Thyroid gland (tissue), 4 donors: ENCODE measurements around the gene PCNX1.

ENCODE experiments used
- CTCF ChIP-seq, 6 experiments: fragments of 200-600 bp in 3 of 6; fragments of 450-650 bp in 3 of 6; sonication (generic) in 3 of 6; IDR thresholded peaks; one replicate each; pipeline ENCODE4 v1.5.1; 2016 to 2019; ENCODE audit warnings: antibody characterized with exemption in 6 of 6, mild to moderate bottlenecking in 2 of 6, inconsistent platforms in 1 of 6, moderate library complexity in 1 of 6
- POLR2A ChIP-seq, 2 donors: fragments of 450-650 bp; IDR thresholded peaks; one replicate each; pipeline ENCODE4 v1.6.1; 2017; ENCODE audit warnings: antibody characterized with exemption in 2 of 2, mild to moderate bottlenecking in 2 of 2, moderate library complexity in 1 of 2

DNA sequence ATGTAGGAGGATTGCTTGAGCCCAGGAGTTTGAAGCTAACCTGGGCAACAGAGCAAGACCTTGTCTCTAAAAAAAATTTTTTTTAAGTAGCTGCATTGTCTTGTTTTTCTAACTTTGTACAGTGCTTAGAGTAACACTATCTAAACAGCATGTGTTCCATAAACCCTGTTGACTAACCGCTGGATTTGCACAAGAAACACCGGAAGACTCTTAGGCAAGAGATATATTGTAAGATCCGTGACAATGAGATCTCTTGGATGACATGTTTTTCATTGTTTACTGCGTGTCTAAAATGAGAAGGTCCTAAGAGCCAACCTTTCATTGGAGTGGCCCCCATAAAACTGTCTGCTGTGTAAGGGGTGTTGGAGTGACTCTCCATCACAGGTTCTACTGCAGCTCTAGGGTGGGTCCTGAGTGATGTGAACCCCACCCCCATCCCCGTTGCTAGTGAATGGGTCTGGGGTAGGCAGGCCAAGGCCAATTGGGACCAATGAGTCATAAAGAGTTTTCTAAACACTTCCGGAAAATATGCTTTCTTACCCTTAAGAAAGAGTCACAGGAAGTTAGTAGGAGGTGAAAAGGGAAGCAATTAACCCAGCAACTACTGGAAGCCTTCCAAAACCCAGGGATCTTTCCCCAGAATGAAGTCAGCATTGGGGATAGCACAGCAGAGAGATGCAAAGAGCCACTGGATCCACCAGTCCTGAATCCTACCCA lies 24.3 kb upstream of the PCNX1 start:
- no peak for TF ChIP-seq CTCF (IDR thresholded peaks at IDR 0.05)
- TF ChIP-seq POLR2A (IDR thresholded peaks at IDR 0.05) = no peak
